Head of caudate nucleus (tissue), 42 donors: ENCODE results near the gene SLIT1.
"Not testable (repeated sequence)": the region's sequence is repeated elsewhere in the genome, so short reads cannot be mapped to it uniquely, and the experiment has no call there.

Experiments
- DNase-seq, 42 donors: peaks; one replicate each; pipeline versions ENCODE4 v3.0.0 to v3.0.0-alpha.2; 2020 to 2021; ENCODE audit warnings: mixed read lengths in 7 of 42
- intact Hi-C: fragments of 100-400 bp; cut with DNase I; formaldehyde crosslinking; loops from one replicate; pipeline ENCODE4 v1.15.0; 2022

SLIT1 gene

DNA sequence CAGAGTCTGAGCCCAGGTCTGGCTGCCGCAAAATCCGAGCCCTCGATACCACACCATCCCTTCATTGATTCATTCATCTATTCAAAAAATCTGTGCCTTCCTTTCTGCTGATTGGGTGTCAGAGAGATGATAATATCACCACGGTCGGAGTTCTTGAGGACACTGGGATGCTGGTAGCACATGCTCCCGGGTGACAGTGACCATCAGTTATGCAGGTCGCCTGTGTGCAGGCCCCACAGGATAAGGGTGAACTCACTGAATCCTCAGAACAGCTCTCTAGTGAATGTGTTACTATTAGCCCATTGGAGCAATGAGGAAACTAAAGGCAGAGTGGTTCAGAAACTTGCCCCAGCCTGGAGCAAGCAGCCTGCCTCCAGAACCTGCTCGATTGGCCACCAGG lies 145.1 kb downstream of the SLIT1 start:
- DNase-seq, result no peak
- intact Hi-C loops, result no loop called here

DNA sequence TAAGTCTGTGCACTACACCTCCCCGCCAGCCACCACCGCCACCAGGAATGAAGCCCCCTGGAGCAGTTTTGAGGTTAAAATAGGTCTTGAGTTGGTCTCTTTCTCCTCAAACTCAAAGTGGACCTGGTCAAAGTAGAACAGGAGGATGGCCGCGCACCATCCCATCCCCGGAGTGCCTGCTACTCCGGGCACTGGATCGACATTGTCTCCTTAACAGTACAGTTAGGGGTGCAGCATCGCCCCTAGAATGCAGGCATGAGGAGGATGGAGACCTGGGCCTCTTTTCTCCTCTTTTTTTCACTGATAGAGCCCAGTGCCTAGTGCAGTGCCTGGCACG lies 145.5 kb downstream of the SLIT1 start:
- DNase-seq, result peak in 1 of 42 donors; percentile 0
- intact Hi-C loops, result no loop called here

DNA sequence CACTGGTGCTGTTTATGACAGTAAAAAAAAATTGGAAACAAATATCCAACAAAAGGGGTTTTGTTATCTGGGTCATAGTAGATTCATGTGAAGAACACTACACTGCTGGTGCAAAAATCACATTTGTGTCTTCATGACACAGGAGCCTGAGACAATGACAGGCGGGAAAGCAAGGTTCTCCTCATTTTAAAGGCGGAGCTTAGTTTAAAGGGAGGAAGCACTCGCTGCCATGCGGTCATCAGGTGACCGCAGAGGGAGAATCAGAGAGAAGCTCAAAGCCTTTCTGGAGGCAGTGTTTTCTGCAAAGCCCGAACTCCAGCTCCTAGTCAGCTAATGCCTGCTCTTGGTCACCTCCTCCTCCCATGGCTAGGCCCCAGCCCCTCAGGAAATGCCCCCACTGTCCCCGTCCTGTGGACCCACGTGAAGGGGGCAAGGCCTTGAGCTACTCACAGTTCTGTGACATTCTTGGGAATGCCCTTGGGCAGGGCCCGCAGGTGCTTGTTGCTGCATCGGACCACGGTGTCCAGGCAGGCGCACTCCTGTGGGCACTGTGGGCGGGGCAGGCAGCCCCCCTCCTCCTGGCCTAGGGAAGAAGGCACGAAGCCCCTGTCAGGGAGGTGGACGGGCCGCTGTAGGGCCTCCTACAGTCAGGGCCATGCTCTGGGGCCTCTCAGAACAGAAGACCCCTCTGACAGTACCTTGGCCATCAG lies 146.1 kb downstream of the SLIT1 start:
- DNase-seq, result peak in 1 of 42 donors; percentile 6
- intact Hi-C loops, result no loop called here

GRCh38 chr10:97038688-97039087 lies 147.1 kb downstream of the SLIT1 start:
- no peak for DNase-seq
- intact Hi-C loops, result no loop called here

- intact Hi-C loops, result no loop called here
- DNase-seq, result peak; percentile 61 to 93 (median 84)
Observed at GRCh38 chr10:97037365-97038361, 148.1 kb downstream of the SLIT1 start.

GRCh38 chr10:97034958-97035769 lies 150.6 kb downstream of the SLIT1 start:
- intact Hi-C loops, result no loop called here
- peak in 1 of 42 donors; percentile 20 for DNase-seq

DNA sequence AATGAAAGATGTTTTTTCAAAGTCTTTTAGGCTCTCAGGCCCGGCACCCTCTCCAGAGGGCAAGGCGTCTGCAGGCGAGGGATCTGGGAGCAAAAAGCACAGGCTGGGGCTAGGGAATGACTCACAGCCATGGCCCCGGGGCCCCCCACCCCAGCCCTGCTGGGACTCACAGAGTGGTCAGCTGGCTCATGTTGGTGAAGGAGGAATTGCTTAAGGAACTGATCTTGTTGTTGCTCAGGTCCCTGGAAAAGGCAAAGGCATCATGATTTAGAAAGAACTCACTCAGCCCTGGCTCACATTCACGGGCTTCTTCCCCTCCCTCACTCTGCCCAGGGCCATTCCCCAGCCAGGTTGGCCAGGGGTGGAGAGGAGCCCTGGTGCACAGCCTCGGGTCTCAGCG lies 151.5 kb downstream of the SLIT1 start:
- intact Hi-C loops, result no loop called here

GRCh38 chr10:97033841-97034240 lies 151.9 kb downstream of the SLIT1 start:
- intact Hi-C loops, result not testable (repeated sequence)
- peak in 1 of 42 donors; percentile 4 for DNase-seq

More for the DNA sequence above, 151.5 kb downstream of the SLIT1 start:
- peak in 1 of 42 donors; percentile 8 for DNase-seq

GRCh38 chr10:97032624-97033023 lies 153.1 kb downstream of the SLIT1 start:
- DNase-seq, result peak in 1 of 42 donors; percentile 5
- intact Hi-C loops, result no loop called here

DNA sequence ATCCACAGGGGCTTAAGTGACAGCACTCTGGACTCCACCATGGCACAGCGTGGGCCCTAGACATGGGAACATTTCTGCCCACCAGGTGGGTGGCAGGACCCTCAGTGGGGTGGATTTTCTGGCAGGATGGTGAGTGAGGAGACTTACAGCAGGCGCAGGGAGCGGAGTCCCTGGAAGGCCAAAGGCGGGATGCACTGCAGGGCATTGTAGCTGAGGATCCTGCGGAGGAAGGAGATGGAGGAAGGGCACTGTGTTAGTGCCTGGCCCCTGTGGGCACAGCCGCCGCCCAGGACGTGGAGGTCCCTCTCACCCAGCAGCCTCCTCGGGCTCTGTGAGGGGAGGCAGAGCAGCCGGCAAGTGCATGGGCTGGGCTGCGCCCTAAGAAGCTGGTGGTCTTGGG lies 154.3 kb downstream of the SLIT1 start:
- intact Hi-C loops, result no loop called here

GRCh38 chr10:97030894-97031293 lies 154.9 kb downstream of the SLIT1 start:
- peak in 3 of 42 donors; percentile 10 to 19 (median 15) for DNase-seq
- intact Hi-C loops, result no loop called here

More for the DNA sequence above, 154.3 kb downstream of the SLIT1 start:
- peak in 4 of 42 donors; percentile 12 to 23 (median 20) for DNase-seq

GRCh38 chr10:97029271-97029670 lies 156.5 kb downstream of the SLIT1 start:
- intact Hi-C loops, result loop anchor here (5.0 to 10.0 kb wide), 2 partner anchors 197 to 264 kb away; partner anchors contain the start of gene LCOR

DNA sequence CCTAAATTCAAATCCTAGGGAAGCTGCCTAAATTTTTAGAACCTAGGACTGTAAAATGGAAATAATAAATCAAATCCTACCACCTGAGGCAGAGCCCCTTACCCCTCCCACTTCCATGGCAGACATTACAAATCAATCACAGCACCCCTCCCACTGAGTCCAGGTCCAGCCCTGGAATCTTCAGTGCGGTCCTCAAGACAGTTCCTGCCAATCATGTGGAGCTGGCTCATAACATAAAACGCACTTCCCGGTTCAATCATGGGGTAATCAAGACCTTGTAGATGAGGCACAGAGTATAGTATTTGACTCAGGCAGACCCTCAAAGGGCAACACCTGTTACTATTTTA lies 157.0 kb downstream of the SLIT1 start:
- DNase-seq, result peak in 1 of 42 donors; percentile 3
- intact Hi-C loops, result loop anchor here (5.0 to 10.0 kb wide), 2 partner anchors 197 to 264 kb away; partner anchors contain the start of gene LCOR

More at GRCh38 chr10:97029271-97029670, 156.5 kb downstream of the SLIT1 start:
- peak in 4 of 42 donors; percentile 2 to 26 (median 5) for DNase-seq

- peak in 2 of 42 donors; percentile 1 for DNase-seq
- intact Hi-C loops, result loop anchor here (5.0 to 10.0 kb wide), 2 partner anchors 196 to 263 kb away; partner anchors contain the start of gene LCOR
Observed at GRCh38 chr10:97028126-97028831, 157.5 kb downstream of the SLIT1 start.

GRCh38 chr10:97025613-97026242 lies 160.0 kb downstream of the SLIT1 start:
- intact Hi-C loops, result loop anchor here (5.0 to 10.0 kb wide), 2 partner anchors 193 to 261 kb away; partner anchors contain the start of gene LCOR
- DNase-seq, result peak in 40 of 42 donors; percentile 48 to 91 (median 73)

- peak in 3 of 42 donors; percentile 23 to 57 (median 23) for DNase-seq
- intact Hi-C loops, result loop anchor here (5.0 to 10.0 kb wide), 2 partner anchors 192 to 260 kb away; partner anchors contain the start of gene LCOR
Observed at GRCh38 chr10:97024168-97025073, 161.3 kb downstream of the SLIT1 start.
